ENCODE results near the gene GATAD2A. TPM values are rescaled to one million over a fixed set of nuclear protein-coding genes. Genes with fewer than 3 reads are reported as not detected.
A peak's percentile ranks its signal among the peaks of the same experiment; 100 is the strongest.

Gene GATAD2A
- total and polyA plus RNA-seq, 2 of the 13 experiments (the other 11 are each of a cell fraction or from before 2014, with no cell fraction given): 16.8 to 28.6 TPM

- TF ChIP-seq ARID2 (CRISPR knock-in tag; IDR thresholded peaks at IDR 0.05; ENCODE audit: borderline replicate concordance): no peak
- TF ChIP-seq ZNF513 (CRISPR knock-in tag; conservative IDR thresholded peaks at IDR 0.05): no peak
- no peak for TF ChIP-seq REXO4 (CRISPR knock-in tag; IDR thresholded peaks at IDR 0.05; ENCODE audit: borderline replicate concordance)
- TF ChIP-seq ZNF597 (CRISPR knock-in tag; IDR thresholded peaks at IDR 0.05): no peak
- no peak for TF ChIP-seq ETV6 (CRISPR knock-in tag; conservative IDR thresholded peaks at IDR 0.05)
- TF ChIP-seq NFKB2 (CRISPR knock-in tag; IDR thresholded peaks at IDR 0.05; ENCODE audit: borderline replicate concordance): peak; percentile 29; the same call in 1 of the 2 replicates
- TF ChIP-seq MXD3 (CRISPR knock-in tag; IDR thresholded peaks at IDR 0.05): peak; percentile 49; the same call in 1 of the 2 replicates
- no peak for TF ChIP-seq ZSCAN29 (CRISPR knock-in tag; conservative IDR thresholded peaks at IDR 0.05)
- TF ChIP-seq KAT7 (CRISPR knock-in tag; IDR thresholded peaks at IDR 0.05; ENCODE audit: borderline replicate concordance): peak; percentile 60; the same call in 1 of the 2 replicates
- TF ChIP-seq ZNF12 (CRISPR knock-in tag; IDR thresholded peaks at IDR 0.05): peak; percentile 33; the same call in 1 of the 2 replicates
- peak; percentile 62; the same call in 1 of the 2 replicates for TF ChIP-seq POGZ (CRISPR knock-in tag; IDR thresholded peaks at IDR 0.05)
- no peak for TF ChIP-seq ZFP1 (CRISPR knock-in tag; IDR thresholded peaks at IDR 0.05)
- TF ChIP-seq HNRNPUL1 (IDR thresholded peaks at IDR 0.05; ENCODE audit: low read depth, low read length): no peak
- peak; percentile 85; the same call in 1 of the 2 replicates for TF ChIP-seq ZNF563 (CRISPR knock-in tag; IDR thresholded peaks at IDR 0.05)
- TF ChIP-seq, protein P1, sequence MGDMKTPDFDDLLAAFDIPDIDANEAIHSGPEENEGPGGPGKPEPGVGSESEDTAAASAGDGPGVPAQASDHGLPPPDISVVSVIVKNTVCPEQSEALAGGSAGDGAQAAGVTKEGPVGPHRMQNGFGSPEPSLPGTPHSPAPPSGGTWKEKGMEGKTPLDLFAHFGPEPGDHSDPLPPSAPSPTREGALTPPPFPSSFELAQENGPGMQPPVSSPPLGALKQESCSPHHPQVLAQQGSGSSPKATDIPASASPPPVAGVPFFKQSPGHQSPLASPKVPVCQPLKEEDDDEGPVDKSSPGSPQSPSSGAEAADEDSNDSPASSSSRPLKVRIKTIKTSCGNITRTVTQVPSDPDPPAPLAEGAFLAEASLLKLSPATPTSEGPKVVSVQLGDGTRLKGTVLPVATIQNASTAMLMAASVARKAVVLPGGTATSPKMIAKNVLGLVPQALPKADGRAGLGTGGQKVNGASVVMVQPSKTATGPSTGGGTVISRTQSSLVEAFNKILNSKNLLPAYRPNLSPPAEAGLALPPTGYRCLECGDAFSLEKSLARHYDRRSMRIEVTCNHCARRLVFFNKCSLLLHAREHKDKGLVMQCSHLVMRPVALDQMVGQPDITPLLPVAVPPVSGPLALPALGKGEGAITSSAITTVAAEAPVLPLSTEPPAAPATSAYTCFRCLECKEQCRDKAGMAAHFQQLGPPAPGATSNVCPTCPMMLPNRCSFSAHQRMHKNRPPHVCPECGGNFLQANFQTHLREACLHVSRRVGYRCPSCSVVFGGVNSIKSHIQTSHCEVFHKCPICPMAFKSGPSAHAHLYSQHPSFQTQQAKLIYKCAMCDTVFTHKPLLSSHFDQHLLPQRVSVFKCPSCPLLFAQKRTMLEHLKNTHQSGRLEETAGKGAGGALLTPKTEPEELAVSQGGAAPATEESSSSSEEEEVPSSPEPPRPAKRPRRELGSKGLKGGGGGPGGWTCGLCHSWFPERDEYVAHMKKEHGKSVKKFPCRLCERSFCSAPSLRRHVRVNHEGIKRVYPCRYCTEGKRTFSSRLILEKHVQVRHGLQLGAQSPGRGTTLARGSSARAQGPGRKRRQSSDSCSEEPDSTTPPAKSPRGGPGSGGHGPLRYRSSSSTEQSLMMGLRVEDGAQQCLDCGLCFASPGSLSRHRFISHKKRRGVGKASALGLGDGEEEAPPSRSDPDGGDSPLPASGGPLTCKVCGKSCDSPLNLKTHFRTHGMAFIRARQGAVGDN (CRISPR knock-in tag; IDR thresholded peaks at IDR 0.05): peak; percentile 96
- no peak for TF ChIP-seq LCORL (IDR thresholded peaks at IDR 0.05)
- TF ChIP-seq LCORL (CRISPR knock-in tag; IDR thresholded peaks at IDR 0.05): peak; percentile 73
- TF ChIP-seq ATF7 (IDR thresholded peaks at IDR 0.05): no peak
- no peak for TF ChIP-seq ATF7 (CRISPR knock-in tag; IDR thresholded peaks at IDR 0.05)
- TF ChIP-seq ZNF343 (CRISPR knock-in tag; IDR thresholded peaks at IDR 0.05): no peak
- TF ChIP-seq NR2C2 (CRISPR knock-in tag; IDR thresholded peaks at IDR 0.05; ENCODE audit: borderline replicate concordance): peak; percentile 99
- no peak; the same call in 1 of the 2 replicates for TF ChIP-seq BHLHE40 (IDR thresholded peaks at IDR 0.05; ENCODE audit: low read length)
These were observed 38.8 kb upstream of the GATAD2A start (continued) for GRCh38 chr19:19366434-19367396.
